ENCODE measurements around the gene DHCR7.

The DHCR7 gene

DNA sequence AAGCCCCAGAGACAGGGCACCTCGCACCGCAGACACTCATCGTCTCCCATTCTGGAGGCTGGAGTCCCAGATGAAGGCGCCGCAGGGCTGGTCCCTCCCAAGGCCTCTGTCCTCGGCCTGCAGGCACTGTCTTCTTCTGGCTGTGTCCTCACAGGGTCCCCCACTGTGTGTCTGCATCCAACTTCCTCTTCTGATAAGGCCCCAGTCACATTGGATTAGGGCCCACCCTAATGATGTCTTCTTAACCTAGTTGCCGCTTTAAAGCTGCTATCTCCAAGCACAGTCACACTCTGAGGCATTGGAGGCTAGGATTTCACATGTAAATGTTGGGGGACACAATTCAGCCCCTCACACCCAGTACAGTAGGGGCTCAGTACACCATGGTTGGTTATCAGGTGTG is 48.9 kb downstream of the DHCR7 start:
- no peaks in the 10 kb centered on the region for H3K36me3 ChIP-seq (ENCODE audit: low read depth)
- ATAC-seq (ENCODE audit: low read depth) (no peak), DNase-seq (ENCODE audit: low spot score) (no peak)
- H3K27me3 ChIP-seq (ENCODE audit: insufficient read depth, poor library complexity, severe bottlenecking) = no peaks in the 10 kb centered on the region
- TF ChIP-seq, protein P1, sequence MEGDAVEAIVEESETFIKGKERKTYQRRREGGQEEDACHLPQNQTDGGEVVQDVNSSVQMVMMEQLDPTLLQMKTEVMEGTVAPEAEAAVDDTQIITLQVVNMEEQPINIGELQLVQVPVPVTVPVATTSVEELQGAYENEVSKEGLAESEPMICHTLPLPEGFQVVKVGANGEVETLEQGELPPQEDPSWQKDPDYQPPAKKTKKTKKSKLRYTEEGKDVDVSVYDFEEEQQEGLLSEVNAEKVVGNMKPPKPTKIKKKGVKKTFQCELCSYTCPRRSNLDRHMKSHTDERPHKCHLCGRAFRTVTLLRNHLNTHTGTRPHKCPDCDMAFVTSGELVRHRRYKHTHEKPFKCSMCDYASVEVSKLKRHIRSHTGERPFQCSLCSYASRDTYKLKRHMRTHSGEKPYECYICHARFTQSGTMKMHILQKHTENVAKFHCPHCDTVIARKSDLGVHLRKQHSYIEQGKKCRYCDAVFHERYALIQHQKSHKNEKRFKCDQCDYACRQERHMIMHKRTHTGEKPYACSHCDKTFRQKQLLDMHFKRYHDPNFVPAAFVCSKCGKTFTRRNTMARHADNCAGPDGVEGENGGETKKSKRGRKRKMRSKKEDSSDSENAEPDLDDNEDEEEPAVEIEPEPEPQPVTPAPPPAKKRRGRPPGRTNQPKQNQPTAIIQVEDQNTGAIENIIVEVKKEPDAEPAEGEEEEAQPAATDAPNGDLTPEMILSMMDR (IDR thresholded peaks at IDR 0.05; ENCODE audit: poor library complexity, severe bottlenecking) = no peak
- no peaks in the 10 kb centered on the region for H3K9me3 ChIP-seq (ENCODE audit: severe bottlenecking)
- no peak overlapping the region for H3K4me3 ChIP-seq (ENCODE audit: severe bottlenecking)
- no peaks in the 10 kb centered on the region for H3K4me1 ChIP-seq (ENCODE audit: insufficient read depth, poor library complexity, severe bottlenecking)
- H3K27ac ChIP-seq (ENCODE audit: poor library complexity, severe bottlenecking) = no peak overlapping the region

DNA sequence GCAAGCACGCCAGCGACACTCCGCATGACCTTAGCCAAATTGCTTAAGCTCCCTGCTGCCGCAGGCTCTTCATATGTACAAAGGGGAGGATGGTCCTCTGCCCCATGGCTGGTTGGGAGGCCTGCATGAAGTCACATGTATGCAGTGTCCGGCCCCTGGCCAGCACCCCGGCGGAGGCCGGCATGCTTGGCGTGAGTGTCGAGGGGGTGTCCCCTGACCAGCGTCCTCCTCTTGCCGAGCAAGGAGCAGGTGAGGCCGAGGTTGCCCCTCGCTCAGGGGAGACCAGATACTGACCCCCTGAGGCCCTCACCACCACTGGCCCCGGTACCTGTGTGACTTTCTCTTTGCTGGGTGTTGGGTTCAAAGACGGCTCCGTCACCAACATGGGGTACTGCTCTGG is 50.2 kb downstream of the DHCR7 start:
- H3K27ac ChIP-seq (ENCODE audit: poor library complexity, severe bottlenecking) = no peak overlapping the region
- no peaks in the 10 kb centered on the region for H3K36me3 ChIP-seq (ENCODE audit: low read depth)
- no peak for DNase-seq (ENCODE audit: low spot score)
- no peak overlapping the region for H3K4me3 ChIP-seq (ENCODE audit: severe bottlenecking)
- no peaks in the 10 kb centered on the region for H3K27me3 ChIP-seq (ENCODE audit: insufficient read depth, poor library complexity, severe bottlenecking)
- TF ChIP-seq, protein P1 (IDR thresholded peaks at IDR 0.05; ENCODE audit: poor library complexity, severe bottlenecking) = no peak
- no peaks in the 10 kb centered on the region for H3K4me1 ChIP-seq (ENCODE audit: insufficient read depth, poor library complexity, severe bottlenecking)
- no peaks in the 10 kb centered on the region for H3K9me3 ChIP-seq (ENCODE audit: severe bottlenecking)
- ATAC-seq (ENCODE audit: low read depth) = no peak

DNA sequence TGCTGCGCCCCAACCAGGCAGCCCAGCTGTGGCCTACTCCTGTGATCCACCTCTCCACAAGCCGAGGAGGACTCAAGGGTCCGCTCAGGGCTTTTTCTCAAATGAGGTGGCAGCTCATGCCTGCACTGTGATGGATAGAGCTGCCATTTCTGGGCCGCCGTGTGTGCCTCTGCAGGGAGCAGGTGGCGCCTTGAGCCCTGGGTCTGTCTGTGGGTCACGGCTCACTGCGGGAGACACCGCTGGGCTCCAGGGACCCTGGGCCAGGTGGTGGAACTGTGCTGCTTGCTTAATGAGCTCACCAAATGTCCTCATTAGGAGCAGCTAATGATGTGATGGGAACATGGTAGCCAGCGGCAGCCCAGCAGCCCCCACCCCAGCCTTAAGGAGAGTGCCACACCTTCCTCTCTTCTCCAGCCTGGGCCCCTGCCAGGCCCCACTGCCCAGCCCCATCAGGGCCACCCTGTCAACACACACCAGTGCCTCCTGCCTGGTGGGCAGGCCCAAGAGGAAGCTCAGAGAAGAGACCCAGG is 50.8 kb downstream of the DHCR7 start:
- Histone ChIP-seq H3K4me3 (ENCODE audit: severe bottlenecking) (no peak overlapping the region), H3K4me1 (ENCODE audit: insufficient read depth, poor library complexity, severe bottlenecking) (no peaks in the 10 kb centered on the region), H3K27ac (ENCODE audit: poor library complexity, severe bottlenecking) (no peak overlapping the region), H3K27me3 (ENCODE audit: insufficient read depth, poor library complexity, severe bottlenecking) (peaks cover 3% of the 10 kb centered on the region), H3K36me3 (ENCODE audit: low read depth) (no peaks in the 10 kb centered on the region), H3K9me3 (ENCODE audit: severe bottlenecking) (no peaks in the 10 kb centered on the region)
- DNase-seq (ENCODE audit: low spot score) (no peak), ATAC-seq (ENCODE audit: low read depth) (no peak)
- TF ChIP-seq, protein P1 (IDR thresholded peaks at IDR 0.05; ENCODE audit: poor library complexity, severe bottlenecking) = no peak

DNA sequence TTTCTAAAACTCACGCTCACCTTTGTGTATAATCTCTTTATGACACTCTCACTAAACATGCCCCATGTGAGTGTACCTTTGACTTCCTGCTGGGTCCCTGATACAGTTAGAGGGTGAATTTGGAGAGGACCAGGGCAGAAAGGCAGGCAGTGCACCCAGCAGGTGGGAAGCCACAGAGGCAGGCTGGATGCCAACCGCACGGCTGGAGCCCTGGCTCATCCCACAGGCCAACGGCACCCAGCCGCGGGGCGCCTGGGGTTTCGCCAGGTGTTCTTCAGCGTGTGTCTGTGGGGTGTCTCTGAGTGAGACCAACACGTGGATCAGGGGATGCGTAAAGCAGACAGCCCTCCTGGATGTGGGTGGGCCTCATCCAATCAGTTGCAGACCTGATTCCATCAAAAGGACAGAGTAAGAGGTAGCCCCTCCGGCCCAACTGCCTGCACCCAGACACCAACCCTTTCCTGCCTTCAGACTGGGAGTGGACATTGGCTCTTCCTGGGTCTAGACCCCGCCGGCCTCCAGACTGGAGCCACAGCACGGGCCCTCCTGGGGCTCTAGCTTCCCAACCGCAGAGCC is 51.6 kb downstream of the DHCR7 start:
- Histone ChIP-seq H3K9me3 (ENCODE audit: severe bottlenecking) (no peaks in the 10 kb centered on the region), H3K27ac (ENCODE audit: poor library complexity, severe bottlenecking) (no peak overlapping the region), H3K4me3 (ENCODE audit: severe bottlenecking) (no peak overlapping the region), H3K27me3 (ENCODE audit: insufficient read depth, poor library complexity, severe bottlenecking) (peaks cover 8% of the 10 kb centered on the region), H3K36me3 (ENCODE audit: low read depth) (no peaks in the 10 kb centered on the region), H3K4me1 (ENCODE audit: insufficient read depth, poor library complexity, severe bottlenecking) (no peaks in the 10 kb centered on the region)
- no peak for DNase-seq (ENCODE audit: low spot score)
- TF ChIP-seq, protein P1 (IDR thresholded peaks at IDR 0.05; ENCODE audit: poor library complexity, severe bottlenecking) = no peak
- no peak for ATAC-seq (ENCODE audit: low read depth)

DNA sequence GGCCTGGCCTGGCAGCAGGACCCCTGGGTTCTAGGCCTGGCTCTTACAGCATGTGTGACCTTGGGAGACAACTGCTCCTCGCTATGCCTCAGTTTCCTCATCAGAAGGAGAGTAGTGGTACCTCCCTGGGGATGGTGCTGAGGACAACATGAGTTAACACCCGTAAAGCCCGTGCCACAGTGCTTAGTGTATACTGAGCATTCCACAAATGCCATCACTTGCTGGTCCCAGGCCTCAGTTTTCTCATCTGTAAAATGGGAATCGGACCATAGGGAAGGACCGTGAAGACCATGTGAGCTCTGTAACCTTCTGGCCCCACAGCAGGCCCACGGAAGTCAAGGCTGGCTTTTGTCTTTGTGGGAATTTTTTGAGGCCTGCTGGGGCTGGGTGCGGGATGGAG is 52.4 kb downstream of the DHCR7 start:
- no peak overlapping the region for H3K27ac ChIP-seq (ENCODE audit: poor library complexity, severe bottlenecking)
- DNase-seq (ENCODE audit: low spot score) (no peak), ATAC-seq (ENCODE audit: low read depth) (no peak)
- H3K4me3 ChIP-seq (ENCODE audit: severe bottlenecking) = no peak overlapping the region
- H3K36me3 ChIP-seq (ENCODE audit: low read depth) = no peaks in the 10 kb centered on the region
- TF ChIP-seq, protein P1 (IDR thresholded peaks at IDR 0.05; ENCODE audit: poor library complexity, severe bottlenecking) = no peak
- H3K27me3 ChIP-seq (ENCODE audit: insufficient read depth, poor library complexity, severe bottlenecking) = peaks cover 14% of the 10 kb centered on the region
- no peaks in the 10 kb centered on the region for H3K4me1 ChIP-seq (ENCODE audit: insufficient read depth, poor library complexity, severe bottlenecking)
- H3K9me3 ChIP-seq (ENCODE audit: severe bottlenecking) = no peaks in the 10 kb centered on the region
